Astrocyte of the spinal cord (primary cell): ENCODE results near the gene IRF7.

Experiments used
- DNase-seq: peaks from one replicate; pipeline ENCODE4 v3.0.0; 2011; ENCODE audit warnings: low read depth, low spot score
- H3K4me3 ChIP-seq: 2 replicates; pipeline ENCODE4 v1.5.1; 2011; ENCODE audit warnings: low read depth, mild to moderate bottlenecking, low read length, moderate library complexity
- CTCF ChIP-seq: IDR thresholded peaks from 2 replicates; pipeline ENCODE4 v1.5.1; 2012; ENCODE audit warnings: low read depth, mild to moderate bottlenecking, low read length, inconsistent platforms
- in situ Hi-C: cut with HindIII; loops from 2 replicates; pipeline ENCODE4 v1.10.0; 2017; ENCODE audit warnings: low sequenced_read_pairs

The IRF7 gene

GRCh38 chr11:646214-646613 lies 30.5 kb upstream of the IRF7 start:
- no peak for TF ChIP-seq CTCF
- no peak overlapping the region for H3K4me3 ChIP-seq
- in situ Hi-C loops = no loop called here
- no peak for DNase-seq

- no peak overlapping the region for H3K4me3 ChIP-seq
- no peak for TF ChIP-seq CTCF
- DNase-seq = no peak
- in situ Hi-C loops = no loop called here
Measured at GRCh38 chr11:645536-645935, 29.8 kb upstream of the IRF7 start.

- TF ChIP-seq CTCF = no peak
- in situ Hi-C loops = no loop called here
- H3K4me3 ChIP-seq = no peak overlapping the region
- DNase-seq = no peak
Measured at GRCh38 chr11:643849-644738, 28.3 kb upstream of the IRF7 start.

GRCh38 chr11:643366-643765 lies 27.6 kb upstream of the IRF7 start:
- H3K4me3 ChIP-seq = no peak overlapping the region
- in situ Hi-C loops = no loop called here
- no peak for DNase-seq
- no peak for TF ChIP-seq CTCF

GRCh38 chr11:641806-642370 lies 26.1 kb upstream of the IRF7 start:
- no peak for DNase-seq
- H3K4me3 ChIP-seq = no peak overlapping the region
- in situ Hi-C loops = no loop called here
- TF ChIP-seq CTCF = no peak

GRCh38 chr11:640021-640706 lies 24.4 kb upstream of the IRF7 start:
- DNase-seq = no peak
- no peak overlapping the region for H3K4me3 ChIP-seq
- in situ Hi-C loops = no loop called here
- TF ChIP-seq CTCF = no peak
